NCI-H1930 (cell line): Measurements from ENCODE around the gene KIAA0232.

Experiments
- DNase-seq, 2 experiments: peaks; one replicate each; lab custom pipeline; 2025; lab: John Stamatoyannopoulos, UW

Gene KIAA0232

GRCh38 chr4:6782147-6782845 is at the start of gene KIAA0232:
KIAA0232 (plus strand) TSS chr4:6782727; CDS start chr4:6824454, 41,727 bp downstream.
- DNase-seq = peak; percentile 67 to 91

GRCh38 chr4:6733358-6734164 is 49.0 kb upstream of the KIAA0232 start:
- DNase-seq = no peak

GRCh38 chr4:6734165-6734786 is 48.3 kb upstream of the KIAA0232 start:
- DNase-seq = no peak

- no peak for DNase-seq
Observed at GRCh38 chr4:6739920-6740319, 42.6 kb upstream of the KIAA0232 start.

- DNase-seq = no peak
Observed at GRCh38 chr4:6740347-6740746, 42.2 kb upstream of the KIAA0232 start.

GRCh38 chr4:6742507-6742906 is 40.0 kb upstream of the KIAA0232 start:
- DNase-seq = no peak

- no peak for DNase-seq
Observed at GRCh38 chr4:6742989-6743388, 39.5 kb upstream of the KIAA0232 start.

GRCh38 chr4:6746721-6747293 is 35.7 kb upstream of the KIAA0232 start:
- DNase-seq = no peak

- no peak for DNase-seq
Observed at GRCh38 chr4:6747294-6748051, 35.1 kb upstream of the KIAA0232 start.

- no peak for DNase-seq
Observed at GRCh38 chr4:6748286-6748685, 34.2 kb upstream of the KIAA0232 start.

- no peak for DNase-seq
Observed at GRCh38 chr4:6749340-6750171, 33.0 kb upstream of the KIAA0232 start.

GRCh38 chr4:6750286-6751221 is 32.0 kb upstream of the KIAA0232 start:
- no peak for DNase-seq

- peak in 1 of 2 experiments; percentile 16 for DNase-seq
Observed at GRCh38 chr4:6751611-6752485, 30.7 kb upstream of the KIAA0232 start.

GRCh38 chr4:6752486-6752829 is 30.1 kb upstream of the KIAA0232 start:
- no peak for DNase-seq

GRCh38 chr4:6753103-6753560 is 29.4 kb upstream of the KIAA0232 start:
- DNase-seq = no peak

GRCh38 chr4:6753891-6754290 is 28.6 kb upstream of the KIAA0232 start:
- no peak for DNase-seq

GRCh38 chr4:6754481-6755087 is 27.9 kb upstream of the KIAA0232 start:
- DNase-seq = no peak

- DNase-seq = no peak
Observed at GRCh38 chr4:6755088-6755753, 27.3 kb upstream of the KIAA0232 start.
